SU-DHL-6 (cell line): ENCODE results near the gene KRTAP4-4.

Experiments used
- CTCF ChIP-seq: fragments of 200-600 bp; sonication (generic); IDR thresholded peaks from one replicate; pipeline ENCODE4 v1.5.1; 2017; ENCODE audit warnings: antibody characterized with exemption, mild to moderate bottlenecking, low read length, moderate library complexity; ENCODE audit not compliant: insufficient read depth, poor library complexity, severe bottlenecking
- EZH2phosphoT487 ChIP-seq: fragments of 200-600 bp; sonication (generic), shearing (Covaris generic); conservative IDR thresholded peaks from 2 replicates; pipeline ENCODE4 v1.6.1; 2018; ENCODE audit warnings: mild to moderate bottlenecking, antibody characterized with exemption, low read length, moderate library complexity, mixed read lengths

- TF ChIP-seq CTCF = no peak
- no peak for TF ChIP-seq EZH2phosphoT487
Observed at GRCh38 chr17:41144846-41145245, 15.7 kb downstream of the KRTAP4-4 start.
